GM20431 (cell line): ENCODE measurements around the gene ROS1.
"Not testable (repeated sequence)": the region's sequence is repeated elsewhere in the genome, so short reads cannot be mapped to it uniquely, and the experiment has no call there.

Experiments
- in situ Hi-C: fragments of 300-500 bp; cut with MseI, MboI; formaldehyde crosslinking; loops from one replicate; pipeline ENCODE4 v1.15.0; 2020; ENCODE audit warnings: low sequenced_read_pairs; ENCODE audit not compliant: unreplicated experiment

Gene ROS1

DNA sequence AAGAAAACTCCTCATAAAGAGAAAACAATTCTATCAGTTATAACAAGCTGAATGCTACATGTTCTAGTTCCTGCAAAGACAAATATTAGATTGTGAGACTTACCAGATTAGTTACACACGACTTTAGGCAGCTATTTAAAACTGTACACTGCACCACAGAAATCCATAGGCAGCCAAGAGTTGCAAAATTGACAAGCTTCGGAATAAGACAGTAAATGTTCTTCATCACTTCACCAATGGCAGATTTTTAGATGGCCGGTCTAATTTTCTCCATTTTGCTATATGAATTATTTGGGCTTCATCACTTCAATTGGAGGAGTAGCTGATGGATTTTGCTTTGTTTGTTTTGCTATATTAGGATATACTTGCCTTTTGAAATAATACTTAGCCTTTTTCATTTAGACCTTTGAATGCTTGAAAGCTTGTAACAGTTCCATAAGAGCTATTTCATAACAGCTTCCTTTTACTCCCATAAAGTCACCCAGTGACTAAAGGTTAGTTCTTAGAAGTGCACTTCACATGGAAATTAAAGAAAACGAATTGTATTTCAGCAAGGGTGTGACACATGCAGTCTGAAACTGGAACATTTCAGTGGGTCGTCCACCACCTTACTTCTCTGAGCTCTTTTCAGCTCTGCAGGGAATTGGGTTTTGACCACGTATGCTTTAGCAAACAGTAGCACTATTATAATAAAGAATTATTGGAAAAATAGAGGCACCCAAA, at the start of gene ROS1:
Gene ROS1, minus strand, starts transcription at position 512 of the 723 bp plus-strand sequence. Its CDS starts 286 bp downstream, at position 226.
- in situ Hi-C loops: no loop called here

- in situ Hi-C loops: no loop called here
Observed at GRCh38 chr6:117473401-117473800, 47.7 kb upstream of the ROS1 start.

DNA sequence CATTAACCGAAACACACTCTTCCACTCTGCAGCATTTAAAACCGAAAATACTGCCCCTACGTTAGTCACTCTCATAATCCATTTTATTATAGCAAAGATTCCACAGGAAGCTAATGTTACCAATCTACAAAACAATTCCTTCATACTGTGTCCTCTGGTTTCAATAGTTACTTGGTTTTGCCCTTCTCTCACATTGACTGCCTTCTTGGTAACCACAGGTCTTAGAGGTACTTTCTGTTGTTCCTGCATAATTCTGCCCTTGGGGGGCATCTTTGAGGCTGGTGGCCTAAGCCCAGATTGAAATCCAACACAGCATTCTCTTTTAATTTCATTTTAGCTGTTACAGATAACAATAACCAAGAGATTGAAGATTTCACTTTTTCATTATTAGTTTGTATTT, 46.9 kb upstream of the ROS1 start:
- in situ Hi-C loops: no loop called here

DNA sequence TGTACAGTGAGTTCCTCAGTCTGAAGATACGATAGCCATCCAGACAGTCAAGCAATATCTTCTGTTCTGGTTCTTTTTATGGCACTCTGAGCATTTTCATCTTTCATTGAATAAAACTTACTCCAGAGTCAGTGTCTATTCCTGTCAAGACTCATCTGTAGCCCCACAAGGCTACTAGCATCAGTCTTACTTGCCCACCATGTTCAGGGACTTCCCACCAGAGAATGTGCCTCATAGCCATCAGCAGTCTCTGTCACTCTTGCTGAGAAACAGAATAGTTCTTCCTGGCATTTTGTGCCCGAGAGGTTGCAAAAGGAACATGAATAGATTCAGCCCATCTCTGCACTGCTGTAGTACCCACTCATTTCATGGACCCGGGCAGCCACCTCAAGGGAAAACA, 44.0 kb upstream of the ROS1 start:
- in situ Hi-C loops: no loop called here

GRCh38 chr6:117469356-117469755, 43.6 kb upstream of the ROS1 start:
- in situ Hi-C loops: no loop called here

DNA sequence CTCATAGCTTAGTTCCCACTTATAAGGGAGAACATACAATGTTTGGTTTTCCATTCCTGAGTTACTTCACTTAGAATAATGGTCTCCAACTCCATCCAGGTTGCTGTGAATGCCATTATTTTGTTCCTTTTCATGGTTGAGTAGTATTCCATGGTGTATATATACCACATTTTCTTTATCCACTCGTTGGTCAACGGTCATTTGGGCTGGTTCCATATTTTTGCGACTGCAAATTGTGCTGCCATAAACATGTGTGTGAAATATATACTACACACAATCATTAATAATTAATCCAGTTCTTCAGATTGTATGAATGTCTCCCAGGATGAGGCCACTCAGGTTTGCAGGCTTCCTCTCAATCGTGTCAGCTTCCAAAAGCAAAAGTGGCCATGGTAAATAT, 42.8 kb upstream of the ROS1 start:
- in situ Hi-C loops: not testable (repeated sequence)

- in situ Hi-C loops: no loop called here
Observed at GRCh38 chr6:117467876-117468275, 42.1 kb upstream of the ROS1 start.

GRCh38 chr6:117465691-117466090, 39.9 kb upstream of the ROS1 start:
- in situ Hi-C loops: no loop called here

- in situ Hi-C loops: no loop called here
Observed at GRCh38 chr6:117464700-117465099, 39.0 kb upstream of the ROS1 start.

- in situ Hi-C loops: no loop called here
Observed at GRCh38 chr6:117463762-117464665, 38.3 kb upstream of the ROS1 start.

DNA sequence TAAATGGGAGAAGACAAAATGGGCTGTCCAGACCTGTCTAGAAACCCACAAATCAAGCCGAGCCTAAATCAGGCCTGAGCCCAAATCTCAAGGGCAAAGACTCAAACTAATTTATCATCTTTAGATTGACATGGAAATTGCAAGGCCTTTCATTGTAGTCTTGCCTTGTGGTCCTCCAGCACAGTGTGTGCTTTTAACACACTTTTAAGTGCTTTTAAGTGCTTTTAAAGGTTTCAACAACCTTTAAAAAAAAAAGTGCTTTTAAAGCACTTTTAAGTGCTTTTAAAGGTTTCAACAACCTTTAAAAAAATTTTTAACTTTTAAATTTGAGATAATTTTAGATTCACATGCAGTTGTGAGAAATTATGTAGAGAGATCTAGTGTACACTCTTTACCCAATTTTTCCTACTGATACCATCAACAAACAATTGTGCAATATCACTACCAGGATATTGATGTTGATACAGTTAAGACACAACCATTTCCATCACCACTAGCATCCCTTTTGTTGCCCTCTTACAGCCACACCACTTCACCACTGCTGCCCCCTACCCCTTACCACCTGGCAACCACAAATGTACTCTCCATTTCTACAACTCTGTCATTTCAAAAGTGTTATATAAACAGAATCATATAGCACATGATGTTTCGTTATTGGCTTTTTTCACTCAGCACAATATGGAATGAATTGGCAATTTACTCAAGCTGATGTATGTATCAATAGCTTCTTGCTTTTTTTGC, 33.6 kb upstream of the ROS1 start:
- in situ Hi-C loops: no loop called here

- in situ Hi-C loops: no loop called here
Observed at GRCh38 chr6:117456998-117457397, 31.3 kb upstream of the ROS1 start.

DNA sequence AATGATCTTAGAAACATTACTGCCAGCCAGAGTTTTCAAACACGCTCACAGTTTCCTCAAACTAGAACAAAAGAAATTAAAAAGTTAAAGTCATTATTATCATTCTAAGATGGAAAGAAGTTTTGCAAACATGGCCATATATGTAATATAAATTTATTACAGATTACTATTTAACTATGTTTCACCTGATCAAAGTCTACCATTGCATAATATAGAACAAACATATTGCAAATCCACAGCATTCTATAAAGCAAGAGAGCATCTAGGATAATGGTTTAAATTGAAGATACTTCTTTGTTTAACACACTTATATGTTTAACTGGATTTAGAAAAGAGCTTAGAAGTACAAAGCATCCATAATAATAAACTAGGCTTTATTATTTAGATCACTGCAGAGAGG, 30.5 kb upstream of the ROS1 start:
- in situ Hi-C loops: no loop called here

- in situ Hi-C loops: no loop called here
Observed at GRCh38 chr6:117451671-117452070, 25.9 kb upstream of the ROS1 start.

- in situ Hi-C loops: loop anchor here (10.0 kb wide), 1 partner anchor 105 kb away; no protein-coding TSS in a partner anchor
Observed at GRCh38 chr6:117449549-117450439, 24.1 kb upstream of the ROS1 start.

GRCh38 chr6:117448732-117449485, 23.2 kb upstream of the ROS1 start:
- in situ Hi-C loops: loop anchor here (10.0 kb wide), 1 partner anchor 106 kb away; no protein-coding TSS in a partner anchor

DNA sequence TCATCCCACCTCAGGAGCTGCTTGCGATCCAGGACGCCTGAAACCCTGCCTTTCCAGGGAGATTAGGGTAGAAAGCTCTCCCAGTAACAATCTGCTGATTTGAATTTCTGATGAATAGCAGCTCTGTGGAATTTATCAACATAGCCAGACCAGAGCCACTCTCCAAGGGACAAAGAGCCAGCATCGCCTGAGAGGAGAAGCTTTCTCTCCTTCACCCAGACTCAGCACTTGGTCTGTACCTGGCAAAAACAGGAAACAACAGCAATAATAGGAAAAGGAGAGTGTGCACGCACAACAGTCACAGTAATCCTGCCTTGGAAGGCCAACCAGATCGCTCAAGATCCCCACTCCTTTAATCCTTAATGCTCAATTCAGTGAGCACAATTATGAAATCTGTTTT, 22.3 kb upstream of the ROS1 start:
- in situ Hi-C loops: loop anchor here (10.0 kb wide), 1 partner anchor 107 kb away; no protein-coding TSS in a partner anchor

GRCh38 chr6:117446861-117447260, 21.1 kb upstream of the ROS1 start:
- in situ Hi-C loops: loop anchor here (10.0 kb wide), 1 partner anchor 108 kb away; no protein-coding TSS in a partner anchor

DNA sequence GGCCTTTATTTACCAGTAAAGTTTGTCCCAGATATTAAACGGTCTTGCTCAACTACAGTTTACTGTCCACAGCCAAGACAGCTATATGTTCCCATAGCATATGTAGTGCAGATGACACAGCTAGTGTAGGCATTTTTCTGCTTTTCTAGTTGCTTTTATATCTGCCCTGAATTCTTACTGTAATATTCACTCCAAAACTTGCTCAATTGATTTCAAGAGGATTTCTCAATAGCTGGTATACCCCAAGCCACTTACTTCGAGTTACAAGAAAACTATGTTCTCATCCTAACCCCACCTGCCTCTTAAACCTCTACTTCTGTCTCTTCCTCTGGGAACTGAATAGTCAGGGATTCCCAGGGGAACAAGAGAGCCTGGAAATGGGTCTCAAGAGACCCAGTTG, 18.9 kb upstream of the ROS1 start:
- in situ Hi-C loops: loop anchor here (10.0 kb wide), 1 partner anchor 110 kb away; no protein-coding TSS in a partner anchor
